Stimulated activated naive CD8-positive, alpha-beta T cell treated with anti-CD3 and anti-CD28 coated beads, Interleukin-15, Interleukin-2, amounts not matched to agents 100 ng/mL and 50 ng/mL, for 24 hours (primary cell): ENCODE data around the gene RAB10.
"Not testable (repeated sequence)": the region's sequence is repeated elsewhere in the genome, so short reads cannot be mapped to it uniquely, and the experiment has no call there.

Experiments
- H3K27ac Mint-ChIP-seq: one replicate; pipeline ENCODE4 v1.8.0; 2021; ENCODE audit warnings: mild to moderate bottlenecking, mixed read lengths
- H3K27me3 Mint-ChIP-seq: one replicate; pipeline ENCODE4 v1.8.0; 2021; ENCODE audit warnings: mixed read lengths
- H3K36me3 Mint-ChIP-seq: one replicate; pipeline ENCODE4 v1.8.0; 2021; ENCODE audit warnings: low read depth, mixed read lengths
- H3K4me1 Mint-ChIP-seq: one replicate; pipeline ENCODE4 v1.8.0; 2021; ENCODE audit warnings: low read depth, mixed read lengths
- H3K4me3 Mint-ChIP-seq: one replicate; pipeline ENCODE4 v1.8.0; 2021; ENCODE audit warnings: mild to moderate bottlenecking, mixed read lengths
- H3K9me3 Mint-ChIP-seq: one replicate; pipeline ENCODE4 v1.8.0; 2021; ENCODE audit warnings: mixed read lengths

Gene RAB10

DNA sequence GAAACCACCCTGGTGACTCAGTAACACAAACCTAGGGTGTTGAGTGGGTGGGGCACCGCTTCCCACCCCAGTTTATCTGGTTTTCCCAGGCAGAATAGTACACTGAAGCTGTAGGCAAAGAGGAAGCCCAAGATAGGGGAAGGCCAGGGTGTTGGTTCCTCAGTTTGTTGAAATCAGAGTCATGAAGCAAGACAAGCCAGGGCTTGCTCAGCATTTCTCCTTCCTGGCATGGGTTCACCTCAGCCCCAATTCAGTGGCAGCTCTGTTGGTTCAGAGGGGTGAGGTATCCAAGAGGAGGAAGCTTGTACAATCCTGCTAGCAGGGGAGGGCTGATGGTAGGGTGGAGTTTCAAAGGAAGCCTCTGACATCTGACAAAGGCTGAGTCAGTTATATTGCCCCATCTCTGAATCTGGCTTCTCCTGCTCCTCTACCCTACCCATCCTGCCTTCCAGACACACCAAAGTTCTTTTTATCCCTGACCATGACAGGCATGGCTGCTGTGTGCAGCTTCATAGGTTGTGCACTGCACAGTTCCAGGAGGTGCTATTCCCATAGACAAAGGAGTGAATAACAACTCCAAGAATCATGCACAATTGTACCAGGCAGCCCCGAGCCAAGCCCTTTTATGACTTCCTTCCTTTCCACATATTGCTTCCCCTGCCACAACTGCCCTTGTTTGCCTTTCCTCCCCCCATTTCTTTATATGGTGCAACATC, 24.9 kb upstream of the RAB10 start:
- Mint-ChIP-seq H3K4me1 (no peaks in the 10 kb centered on the region), H3K27me3 (no peaks in the 10 kb centered on the region), H3K36me3 (no peaks in the 10 kb centered on the region), H3K9me3 (peaks cover 3% of the 10 kb centered on the region), H3K27ac (no peak overlapping the region), H3K4me3 (no peak overlapping the region)

DNA sequence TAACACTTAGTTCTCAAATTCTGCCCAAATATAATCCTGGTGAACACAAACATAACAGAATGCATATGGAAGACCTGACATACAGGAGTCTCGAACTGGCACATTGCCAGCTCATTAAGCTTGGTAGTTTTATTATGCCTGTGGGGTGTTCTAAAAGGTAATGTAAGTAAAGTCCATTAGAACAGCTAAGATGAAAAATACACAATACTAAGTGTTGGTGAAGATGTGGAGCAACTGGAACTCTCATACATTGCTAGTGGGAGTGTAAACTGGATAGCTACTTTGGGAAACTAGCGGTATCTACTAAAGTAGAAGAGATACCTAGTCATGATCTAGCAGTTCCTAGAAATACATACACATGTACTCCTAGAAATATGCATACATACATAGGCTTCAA, 24.3 kb upstream of the RAB10 start:
- no peak overlapping the region for H3K4me3 Mint-ChIP-seq
- no peaks in the 10 kb centered on the region for H3K36me3 Mint-ChIP-seq
- H3K27ac Mint-ChIP-seq: no peak overlapping the region
- peaks cover 3% of the 10 kb centered on the region for H3K9me3 Mint-ChIP-seq
- H3K4me1 Mint-ChIP-seq: no peaks in the 10 kb centered on the region
- no peaks in the 10 kb centered on the region for H3K27me3 Mint-ChIP-seq

DNA sequence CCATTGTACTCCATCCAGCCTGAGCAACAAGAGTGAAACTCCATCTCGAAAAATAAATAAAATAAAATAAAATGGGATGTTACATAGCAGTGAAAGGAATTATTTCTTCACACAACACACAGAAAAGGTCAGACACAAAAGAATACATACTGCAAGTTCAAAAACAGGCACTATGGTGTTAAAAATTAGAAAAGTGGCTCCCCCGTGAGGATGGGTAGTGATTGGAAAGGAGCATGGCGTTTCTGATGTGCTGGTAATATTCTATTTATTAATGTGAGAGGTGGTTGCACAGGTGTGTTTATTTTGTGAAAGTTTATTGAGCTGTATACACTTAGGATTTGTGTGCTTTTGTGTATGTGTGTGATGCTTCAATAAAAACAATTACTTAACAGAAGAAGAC, 22.9 kb upstream of the RAB10 start:
- H3K36me3 Mint-ChIP-seq: no peaks in the 10 kb centered on the region
- no peaks in the 10 kb centered on the region for H3K4me1 Mint-ChIP-seq
- no peak overlapping the region for H3K4me3 Mint-ChIP-seq
- H3K27ac Mint-ChIP-seq: no peak overlapping the region
- H3K27me3 Mint-ChIP-seq: no peaks in the 10 kb centered on the region
- peaks cover 3% of the 10 kb centered on the region for H3K9me3 Mint-ChIP-seq

DNA sequence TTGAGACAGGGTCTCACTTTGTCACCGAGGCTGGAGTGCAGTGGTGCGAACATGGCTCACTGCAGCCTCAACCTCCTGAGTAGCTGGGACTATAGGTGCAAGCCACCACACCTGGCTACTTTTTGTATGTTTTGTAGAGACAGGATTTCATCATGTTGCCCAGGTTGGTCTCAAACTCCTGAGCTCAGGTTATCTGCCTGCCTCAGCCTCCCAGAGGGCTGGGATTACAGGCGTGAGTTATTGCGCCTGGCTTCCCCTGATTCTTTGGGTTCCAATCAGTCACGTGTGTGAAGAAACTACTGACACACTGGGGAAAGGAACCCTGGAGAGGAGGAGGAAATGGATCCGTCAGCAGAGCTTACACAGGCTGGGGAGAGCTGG, 22.3 kb upstream of the RAB10 start:
- no peaks in the 10 kb centered on the region for H3K27me3 Mint-ChIP-seq

DNA sequence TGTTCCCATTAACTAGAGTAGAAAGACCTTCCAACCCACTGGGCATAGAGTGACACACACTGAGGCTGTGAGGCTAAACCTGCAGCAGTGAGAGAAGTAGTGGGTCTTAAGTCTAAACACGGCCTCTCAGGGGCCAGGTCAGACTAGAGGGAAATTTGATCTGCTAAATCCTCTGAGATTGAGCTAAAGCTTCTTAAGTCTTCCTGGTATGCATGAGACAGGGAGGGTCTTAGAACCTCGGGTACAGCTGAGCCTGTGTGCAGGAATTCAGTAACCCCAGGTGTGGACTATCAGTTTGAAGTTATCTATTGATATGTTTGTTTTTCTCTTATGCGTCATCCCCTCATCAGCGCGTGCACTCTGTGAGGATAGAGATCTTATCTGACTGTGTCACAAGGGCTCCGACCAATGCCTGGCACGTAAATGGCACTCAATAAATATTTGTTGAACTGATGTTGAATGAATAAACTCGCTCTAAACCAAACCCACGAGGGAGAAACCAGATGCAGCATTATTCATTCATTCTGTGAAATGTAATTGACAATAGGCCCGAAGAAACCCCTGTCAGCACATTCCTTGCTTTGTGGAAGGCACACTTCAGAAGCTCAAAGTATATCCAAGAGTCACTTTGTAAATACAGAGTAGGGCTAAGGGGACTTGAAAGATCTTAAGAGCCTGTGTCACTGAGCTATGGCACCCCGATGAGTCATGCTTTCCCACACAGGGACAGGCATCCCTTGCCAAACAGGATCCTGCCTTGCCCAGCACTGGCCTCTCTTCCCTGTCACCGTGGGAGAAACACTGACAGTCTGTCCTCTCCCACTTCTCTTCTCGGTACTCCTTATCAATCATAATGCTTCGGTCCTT, 21.7 kb upstream of the RAB10 start:
- no peak overlapping the region for H3K4me3 Mint-ChIP-seq
- H3K9me3 Mint-ChIP-seq: peaks cover 3% of the 10 kb centered on the region
- no peaks in the 10 kb centered on the region for H3K4me1 Mint-ChIP-seq
- H3K36me3 Mint-ChIP-seq: no peaks in the 10 kb centered on the region
- no peak overlapping the region for H3K27ac Mint-ChIP-seq
- H3K27me3 Mint-ChIP-seq: no peaks in the 10 kb centered on the region

More for the DNA sequence above, 22.3 kb upstream of the RAB10 start:
- Mint-ChIP-seq H3K27ac (no peak overlapping the region), H3K4me3 (no peak overlapping the region), H3K36me3 (no peaks in the 10 kb centered on the region), H3K9me3 (peaks cover 3% of the 10 kb centered on the region), H3K4me1 (no peaks in the 10 kb centered on the region)

DNA sequence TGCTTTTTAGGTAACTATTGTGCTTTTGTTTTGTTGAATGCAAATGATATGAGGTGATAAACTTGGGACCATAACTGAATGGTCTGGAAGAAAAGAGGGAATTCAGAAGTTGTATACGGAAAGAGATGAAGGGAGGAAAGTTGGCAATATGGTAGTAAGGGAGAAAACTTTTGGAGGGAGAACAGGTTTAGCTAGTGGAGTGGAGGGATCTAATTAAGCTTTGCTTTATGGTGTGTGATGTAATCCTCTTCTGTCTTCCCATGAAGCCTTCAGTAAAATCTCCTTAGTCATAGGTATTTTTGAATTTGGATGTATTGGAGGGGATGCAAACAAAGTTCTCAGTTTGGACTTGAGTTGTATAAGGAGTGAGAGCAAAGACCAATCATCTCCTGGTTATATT, 20.2 kb upstream of the RAB10 start:
- H3K27ac Mint-ChIP-seq: no peak overlapping the region
- H3K9me3 Mint-ChIP-seq: peaks cover 3% of the 10 kb centered on the region
- H3K4me3 Mint-ChIP-seq: no peak overlapping the region
- no peaks in the 10 kb centered on the region for H3K36me3 Mint-ChIP-seq
- H3K4me1 Mint-ChIP-seq: peaks cover 3% of the 10 kb centered on the region
- no peaks in the 10 kb centered on the region for H3K27me3 Mint-ChIP-seq

DNA sequence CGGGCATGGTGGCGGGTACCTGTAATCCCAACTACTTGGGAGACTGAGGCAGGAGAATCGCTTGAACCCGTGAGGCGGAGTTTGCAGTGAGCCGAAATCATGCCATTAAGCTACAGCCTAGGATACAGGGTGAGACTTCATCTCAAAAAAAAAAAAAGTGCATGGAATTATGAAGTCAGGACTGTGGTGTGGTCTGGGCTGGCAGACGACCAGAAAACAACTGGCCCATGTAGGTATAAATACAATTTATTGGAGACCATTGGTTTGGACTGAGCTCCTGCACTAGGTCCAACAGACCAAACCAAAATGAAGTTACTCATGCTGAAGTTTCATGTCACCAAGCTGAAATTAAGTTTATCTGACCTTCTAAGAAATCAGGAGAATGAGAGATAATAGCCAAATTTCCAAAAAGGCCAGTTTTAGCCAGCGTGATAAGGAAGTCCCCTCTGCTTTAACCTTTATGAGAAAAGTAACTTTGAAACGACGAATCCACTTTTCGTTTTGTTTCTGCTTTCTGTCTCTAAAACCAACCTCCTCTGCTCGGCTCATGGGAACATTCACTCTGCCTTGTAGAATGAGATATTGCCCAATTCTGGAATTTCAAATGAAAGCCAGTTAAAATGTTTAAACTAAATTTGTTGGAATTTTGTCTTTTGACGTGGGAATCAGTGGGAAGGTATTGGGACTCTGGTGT, 17.7 kb upstream of the RAB10 start:
- no peaks in the 10 kb centered on the region for H3K27me3 Mint-ChIP-seq
- no peaks in the 10 kb centered on the region for H3K36me3 Mint-ChIP-seq
- no peak overlapping the region for H3K27ac Mint-ChIP-seq
- no peaks in the 10 kb centered on the region for H3K9me3 Mint-ChIP-seq
- peaks cover 3% of the 10 kb centered on the region for H3K4me1 Mint-ChIP-seq
- no peak overlapping the region for H3K4me3 Mint-ChIP-seq

DNA sequence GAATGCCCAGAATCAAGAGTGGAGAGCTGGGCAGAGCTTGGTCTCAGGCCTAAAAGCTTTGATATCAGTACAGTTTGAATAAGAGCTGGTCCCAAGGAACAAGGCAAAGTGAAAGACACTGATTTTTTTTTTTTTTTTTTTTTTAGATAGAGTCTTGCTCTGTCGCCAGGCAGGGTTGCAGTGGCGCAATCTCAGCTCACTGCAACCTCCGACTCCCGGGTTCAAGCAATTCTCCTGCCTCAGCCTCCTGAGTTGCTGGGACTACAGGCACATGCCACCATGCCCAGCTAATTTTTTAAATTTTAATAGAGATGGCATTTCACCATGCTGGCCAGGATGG, 17.2 kb upstream of the RAB10 start:
- not testable (repeated sequence) for H3K27me3 Mint-ChIP-seq, H3K4me3 Mint-ChIP-seq, H3K27ac Mint-ChIP-seq, H3K9me3 Mint-ChIP-seq, H3K4me1 Mint-ChIP-seq, H3K36me3 Mint-ChIP-seq

DNA sequence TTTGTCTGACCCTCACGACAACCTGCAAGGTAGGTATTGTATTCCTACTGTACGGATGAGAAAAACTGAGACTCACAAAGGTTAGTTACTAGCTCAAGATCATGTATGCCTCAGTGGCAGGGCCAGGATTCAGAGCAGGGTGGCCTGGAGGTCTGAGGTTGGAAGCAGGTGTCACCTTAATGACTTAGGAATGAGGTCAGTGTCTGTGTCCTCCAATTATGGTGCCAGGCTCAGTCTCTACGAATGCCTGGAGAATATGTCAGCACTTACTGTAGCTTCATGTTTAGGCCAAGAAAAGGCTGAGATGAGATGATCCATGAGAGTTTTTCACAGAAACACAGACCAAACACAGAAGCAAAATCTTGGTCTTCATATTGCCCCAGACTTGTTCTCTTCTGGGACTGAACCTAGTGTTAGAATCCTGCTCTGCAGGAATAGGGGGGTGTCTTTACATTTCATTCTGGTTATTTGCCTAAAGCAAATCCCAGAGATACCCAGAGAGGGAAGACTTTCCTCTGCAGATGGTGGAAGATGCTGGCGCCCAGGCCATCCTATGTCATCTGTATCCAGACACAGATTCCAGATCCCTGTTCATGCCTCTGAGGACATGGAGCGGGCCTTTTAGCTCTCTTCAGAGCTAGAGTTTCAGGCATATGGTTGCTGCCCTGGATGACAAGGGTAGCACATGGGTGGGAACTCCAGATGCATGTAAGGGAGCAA, 16.3 kb upstream of the RAB10 start:
- Mint-ChIP-seq H3K36me3 (no peaks in the 10 kb centered on the region), H3K27me3 (no peaks in the 10 kb centered on the region), H3K4me3 (no peak overlapping the region), H3K9me3 (no peaks in the 10 kb centered on the region), H3K27ac (no peak overlapping the region), H3K4me1 (peaks cover 3% of the 10 kb centered on the region)

DNA sequence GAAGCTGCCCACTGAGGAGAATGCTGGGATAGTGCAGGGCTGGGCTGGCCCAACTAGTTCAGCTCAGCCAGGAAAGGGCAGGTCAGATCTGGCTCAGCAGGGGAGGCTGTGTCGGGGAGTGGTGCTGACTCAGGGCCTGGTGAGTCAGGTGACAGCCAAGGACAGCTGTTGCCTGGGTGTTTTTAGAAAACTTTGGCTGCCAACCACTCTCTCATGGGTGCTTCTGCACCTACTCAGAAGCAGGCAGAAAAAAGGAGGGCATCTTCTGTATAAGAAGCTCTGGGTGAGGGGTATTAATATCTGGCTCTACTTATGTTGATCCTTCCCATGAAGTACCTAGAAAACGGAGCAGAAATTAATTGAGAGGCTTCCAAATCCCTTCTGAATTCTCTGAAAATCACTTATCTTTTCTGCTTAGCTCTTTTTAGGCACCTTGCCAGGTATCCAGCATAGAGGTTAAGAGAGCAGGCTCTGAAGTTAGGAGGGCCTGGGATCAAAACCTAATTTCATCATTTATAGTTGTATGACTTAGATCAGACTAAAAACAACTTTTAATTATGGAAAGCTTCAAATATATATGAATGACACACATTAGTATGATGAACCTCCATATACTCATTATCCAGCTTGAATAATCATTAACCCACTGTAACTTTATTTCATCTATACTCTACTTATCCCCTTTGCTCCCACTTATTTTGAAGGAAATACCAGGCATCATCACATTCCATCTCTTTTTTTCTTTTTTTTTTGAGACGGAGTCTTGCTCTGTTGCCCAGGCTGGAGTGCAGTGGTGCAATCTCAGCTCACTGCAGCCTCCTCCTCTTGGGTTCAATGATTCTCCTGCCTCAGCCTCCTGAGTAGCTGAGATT, 15.5 kb upstream of the RAB10 start:
- Mint-ChIP-seq H3K4me1 (peaks cover 3% of the 10 kb centered on the region), H3K9me3 (no peaks in the 10 kb centered on the region), H3K36me3 (no peaks in the 10 kb centered on the region), H3K27me3 (no peaks in the 10 kb centered on the region), H3K27ac (no peak overlapping the region), H3K4me3 (no peak overlapping the region)

DNA sequence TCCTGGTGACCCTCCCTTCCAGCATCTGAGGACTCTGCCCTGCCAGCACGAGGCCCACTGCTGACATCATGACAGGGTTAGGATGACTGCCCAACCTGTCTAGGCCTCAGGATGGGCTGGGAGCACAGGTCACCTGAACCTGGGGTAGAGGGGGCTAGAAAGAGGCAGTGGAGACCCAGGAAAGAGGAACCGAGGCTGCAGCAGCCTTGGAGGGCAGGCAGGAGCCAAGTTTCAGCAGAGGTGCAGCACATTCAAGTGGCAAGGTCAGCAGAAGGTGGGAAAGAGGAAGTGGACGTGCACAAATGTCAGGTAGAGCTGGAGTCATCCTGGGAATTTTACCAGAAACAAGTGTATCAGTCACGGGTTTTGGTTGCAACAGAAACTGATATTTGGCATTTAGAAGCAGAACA, 13.6 kb upstream of the RAB10 start:
- Mint-ChIP-seq H3K36me3 (no peaks in the 10 kb centered on the region), H3K27ac (no peak overlapping the region), H3K27me3 (no peaks in the 10 kb centered on the region), H3K4me3 (no peak overlapping the region), H3K4me1 (peaks cover 3% of the 10 kb centered on the region), H3K9me3 (no peaks in the 10 kb centered on the region)

DNA sequence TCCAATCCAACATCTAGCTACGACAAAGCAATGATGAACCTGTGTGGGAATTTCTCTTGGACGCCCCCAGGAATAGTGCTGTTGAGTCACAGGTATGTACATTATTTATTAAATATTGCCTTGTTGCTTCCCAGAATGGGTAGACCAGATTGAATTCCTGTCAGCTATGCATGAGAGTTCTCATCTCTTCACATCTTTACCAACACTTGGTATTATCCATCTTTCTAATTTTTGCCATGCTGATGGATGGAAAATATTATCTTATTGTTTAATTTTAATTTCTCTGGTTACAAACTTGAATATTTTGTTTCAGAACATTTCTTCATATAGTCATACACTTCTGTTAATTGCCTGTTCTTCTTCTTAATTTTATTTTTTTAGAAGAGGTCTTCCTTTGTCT, 9.6 kb upstream of the RAB10 start:
- no peaks in the 10 kb centered on the region for H3K27me3 Mint-ChIP-seq
- no peaks in the 10 kb centered on the region for H3K4me1 Mint-ChIP-seq
- H3K36me3 Mint-ChIP-seq: no peaks in the 10 kb centered on the region
- no peak overlapping the region for H3K27ac Mint-ChIP-seq
- H3K9me3 Mint-ChIP-seq: no peaks in the 10 kb centered on the region
- H3K4me3 Mint-ChIP-seq: no peak overlapping the region

DNA sequence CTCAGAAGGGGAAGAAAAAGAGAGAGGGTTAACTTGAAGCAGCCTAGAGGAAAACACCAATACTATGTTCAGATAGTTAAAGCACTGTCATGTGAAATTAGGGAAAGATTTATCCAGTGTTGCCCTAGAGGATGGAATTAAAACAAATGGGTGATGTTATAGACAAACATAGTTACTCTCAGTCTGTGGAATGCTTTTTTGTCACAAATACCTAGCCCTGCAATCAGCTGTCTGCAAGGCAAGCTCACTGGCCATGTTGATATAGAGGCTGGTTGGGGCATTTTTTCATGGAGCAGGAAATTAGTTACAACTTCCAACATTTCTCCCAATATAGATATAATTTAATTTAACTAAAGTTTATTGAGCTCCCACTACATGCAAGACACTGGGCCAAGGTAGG, 8.4 kb upstream of the RAB10 start:
- Mint-ChIP-seq H3K4me1 (no peaks in the 10 kb centered on the region), H3K27ac (no peak overlapping the region), H3K9me3 (no peaks in the 10 kb centered on the region), H3K36me3 (no peaks in the 10 kb centered on the region), H3K4me3 (no peak overlapping the region), H3K27me3 (no peaks in the 10 kb centered on the region)

DNA sequence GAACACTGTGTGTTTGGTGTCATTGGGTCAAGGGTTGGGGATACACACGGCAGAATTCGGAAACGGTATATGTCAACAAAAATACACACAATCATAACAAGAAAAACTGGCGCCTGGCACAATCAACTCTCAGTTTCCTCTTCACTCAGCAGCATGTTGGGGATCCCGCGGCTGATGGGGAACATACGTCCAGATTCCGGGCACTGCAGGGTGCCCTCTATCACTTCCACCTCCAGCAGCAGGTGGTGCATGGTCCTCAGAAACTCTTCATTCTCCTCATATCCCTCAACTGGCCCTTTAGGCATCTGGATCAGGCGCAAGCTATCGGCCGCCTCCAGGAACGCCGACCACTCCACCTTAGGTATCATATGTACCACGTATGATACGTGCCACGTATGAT, 5.8 kb upstream of the RAB10 start:
- not testable (repeated sequence) for H3K9me3 Mint-ChIP-seq, H3K4me3 Mint-ChIP-seq

More for the DNA sequence above, 5.8 kb upstream of the RAB10 start:
- H3K27me3 Mint-ChIP-seq, H3K36me3 Mint-ChIP-seq, H3K27ac Mint-ChIP-seq, H3K4me1 Mint-ChIP-seq: not testable (repeated sequence)
